SK-N-MC (cell line): ENCODE data around the gene VTA1.

ENCODE experiments used
- EZH2 ChIP-seq: fragments of 200-600 bp; sonication (generic); IDR thresholded peaks from one replicate; pipeline ENCODE4 v1.6.1; 2017; ENCODE audit warnings: antibody characterized with exemption
- FOXP2 ChIP-seq: optimal IDR thresholded peaks from 2 replicates; pipeline ENCODE3; 2011; ENCODE audit warnings: mild to moderate bottlenecking, moderate library complexity; ENCODE audit not compliant: insufficient read depth; ENCODE audit errors: extremely low read length, control extremely low read depth
- POLR2AphosphoS5 ChIP-seq: IDR thresholded peaks from 2 replicates; pipeline ENCODE4 v1.6.1; 2012; ENCODE audit warnings: mild to moderate bottlenecking, low read depth, low read length, borderline replicate concordance

GRCh38 chr6:142213402-142213801 lies 66.3 kb downstream of the VTA1 start:
- TF ChIP-seq POLR2AphosphoS5 (no peak), EZH2 (no peak), FOXP2 (no peak)
